GM21737 (cell line): ENCODE results near the gene SVIL.
"Not testable (repeated sequence)": the region's sequence is repeated elsewhere in the genome, so short reads cannot be mapped to it uniquely, and the experiment has no call there.

Experiments used
- ATAC-seq: cut with Tn5 transposase; IDR thresholded peaks from one replicate; pipeline ENCODE4 v1.9.1; 2021; ENCODE audit warnings: mild to moderate bottlenecking, moderate library complexity; ENCODE audit not compliant: unreplicated experiment

The SVIL gene

GRCh38 chr10:29522061-29522855, 112.5 kb downstream of the SVIL start:
- no peak for ATAC-seq

- ATAC-seq = no peak
Measured at GRCh38 chr10:29519659-29520058, 115.1 kb downstream of the SVIL start.

GRCh38 chr10:29517352-29517923, 117.3 kb downstream of the SVIL start:
- ATAC-seq = no peak

- not testable (repeated sequence) for ATAC-seq
Measured at GRCh38 chr10:29516309-29516932, 118.3 kb downstream of the SVIL start.

GRCh38 chr10:29515879-29516278, 118.9 kb downstream of the SVIL start:
- not testable (repeated sequence) for ATAC-seq

- ATAC-seq = not testable (repeated sequence)
Measured at GRCh38 chr10:29515104-29515503, 119.7 kb downstream of the SVIL start.

- no peak for ATAC-seq
Measured at GRCh38 chr10:29514306-29514705, 120.5 kb downstream of the SVIL start.

GRCh38 chr10:29512425-29512974, 122.3 kb downstream of the SVIL start:
- ATAC-seq = no peak

GRCh38 chr10:29511806-29512205, 123.0 kb downstream of the SVIL start:
- ATAC-seq = not testable (repeated sequence)

- ATAC-seq = not testable (repeated sequence)
Measured at GRCh38 chr10:29510483-29511157, 124.2 kb downstream of the SVIL start.

- no peak for ATAC-seq
Measured at GRCh38 chr10:29508554-29509244, 126.1 kb downstream of the SVIL start.

GRCh38 chr10:29507750-29508149, 127.0 kb downstream of the SVIL start:
- not testable (repeated sequence) for ATAC-seq

- not testable (repeated sequence) for ATAC-seq
Measured at GRCh38 chr10:29506324-29506921, 128.3 kb downstream of the SVIL start.

GRCh38 chr10:29502351-29502750, 132.4 kb downstream of the SVIL start:
- no peak for ATAC-seq

- ATAC-seq = no peak
Measured at GRCh38 chr10:29501692-29502091, 133.1 kb downstream of the SVIL start.

GRCh38 chr10:29499993-29500537, 134.7 kb downstream of the SVIL start:
- no peak for ATAC-seq

- ATAC-seq = no peak
Measured at GRCh38 chr10:29496341-29497162, 138.2 kb downstream of the SVIL start.

- ATAC-seq = no peak
Measured at GRCh38 chr10:29495366-29495765, 139.4 kb downstream of the SVIL start.

- no peak for ATAC-seq
Measured at GRCh38 chr10:29493697-29494096, 141.1 kb downstream of the SVIL start.
